H1 (cell line): ENCODE results near the gene TGFB2. TPM values are rescaled to one million over a fixed set of nuclear protein-coding genes. Genes with fewer than 3 reads are reported as not detected.

Experiments
- CTCF ChIA-PET: fragments of 300-600 bp; sonication (Branson Sonifier 250); formaldehyde crosslinking; loops from one replicate; lab custom pipeline; 2021; ENCODE audit not compliant: partially characterized antibody; lab: Charles Lee
- POLR2A ChIA-PET: fragments of 300-600 bp; sonication (Branson Sonifier 250); formaldehyde crosslinking; loops from one replicate; lab custom pipeline; 2021; ENCODE audit warnings: inconsistent platforms; ENCODE audit not compliant: partially characterized antibody; lab: Charles Lee
- DNase-seq, 2 experiments: peaks; one replicate each; pipeline versions ENCODE4 v3.0.0 to v3.0.0-alpha.2; 2010 to 2022; ENCODE audit warnings: low spot score in 2 of 2, low read depth in 1 of 2, mixed read lengths in 1 of 2
- FAIRE-seq: peaks from 2 replicates; lab custom pipeline; 2011; peaks lifted over from hg19 to GRCh38; lab: Jason Lieb, UNC
- H2AFZ ChIP-seq: 2 replicates; pipeline ENCODE4 v1.8.1; 2012; ENCODE audit warnings: low read length, inconsistent platforms
- H2AK5ac ChIP-seq: 2 replicates; pipeline ENCODE4 v1.6.1; 2013; ENCODE audit warnings: low read depth, low read length
- H2BK120ac ChIP-seq: replicated peaks from 2 replicates; pipeline ENCODE3; 2013; ENCODE audit warnings: low read depth, low read length, inconsistent platforms
- H2BK12ac ChIP-seq: 2 replicates; pipeline ENCODE4 v1.6.1; 2013; ENCODE audit warnings: low read depth, low read length
- H2BK15ac ChIP-seq: 2 replicates; pipeline ENCODE4 v1.6.1; 2013; ENCODE audit warnings: low read length
- H2BK20ac ChIP-seq: 2 replicates; pipeline ENCODE4 v1.6.1; 2013; ENCODE audit warnings: low read length
- H2BK5ac ChIP-seq: 2 replicates; pipeline ENCODE4 v1.6.1; 2013; ENCODE audit warnings: low read depth, low read length
- H3K14ac ChIP-seq: 2 replicates; pipeline ENCODE4 v1.6.1; 2013; ENCODE audit warnings: inconsistent platforms; ENCODE audit not compliant: insufficient read length
- H3K18ac ChIP-seq: 2 replicates; pipeline ENCODE4 v1.6.1; 2013; ENCODE audit warnings: low read length; ENCODE audit errors: extremely low read depth
- H3K23ac ChIP-seq: 2 replicates; pipeline ENCODE4 v1.6.1; 2013; ENCODE audit warnings: inconsistent platforms; ENCODE audit not compliant: insufficient read length
- H3K23me2 ChIP-seq: 2 replicates; pipeline ENCODE4 v1.6.1; 2013; ENCODE audit warnings: low read depth, low read length
- H3K27ac ChIP-seq: 2 replicates; pipeline ENCODE4 v1.6.1; 2011; ENCODE audit warnings: low read depth, low read length, inconsistent platforms
- H3K27me3 ChIP-seq, 4 experiments: replicated peaks in 1 of 4; 1 replicate in 1 of 4; 2 replicates in 3 of 4; pipeline versions ENCODE4 v1.6.1 to v1.8.1; 2011 to 2013; ENCODE audit warnings: low read length in 3 of 4, mild to moderate bottlenecking in 3 of 4, inconsistent platforms in 2 of 4, mixed read lengths in 2 of 4, moderate library complexity in 1 of 4; ENCODE audit not compliant: control insufficient read depth in 3 of 4, insufficient read depth in 3 of 4; ENCODE audit errors: extremely low read depth in 1 of 4
- H3K36me3 ChIP-seq, 4 experiments: 2 replicates each; pipeline versions ENCODE4 v1.6.1 to v1.8.1; 2011 to 2013; ENCODE audit warnings: mild to moderate bottlenecking in 4 of 4, low read length in 3 of 4, moderate library complexity in 2 of 4, control low read depth in 1 of 4, inconsistent platforms in 1 of 4; ENCODE audit not compliant: insufficient read depth in 4 of 4, control insufficient read depth in 2 of 4
- H3K4ac ChIP-seq: replicated peaks from 2 replicates; pipeline ENCODE3; 2013; ENCODE audit warnings: low read length, low read depth, mixed read lengths, inconsistent platforms; ENCODE audit not compliant: insufficient read length
- H3K4me1 ChIP-seq, 4 experiments: replicated peaks in 1 of 4; 1 replicate in 1 of 4; 2 replicates in 3 of 4; pipeline versions ENCODE4 v1.6.1 to v1.8.1; 2011 to 2013; ENCODE audit warnings: low read length in 3 of 4, inconsistent platforms in 2 of 4, mixed read lengths in 1 of 4; ENCODE audit not compliant: insufficient read depth in 4 of 4, control insufficient read depth in 3 of 4
- H3K4me2 ChIP-seq, 2 experiments: 2 replicates each; pipeline versions ENCODE4 v1.6.1 to v1.8.1; 2011 to 2013; ENCODE audit warnings: low read depth in 2 of 2, low read length in 2 of 2, control low read depth in 1 of 2, inconsistent platforms in 1 of 2, mild to moderate bottlenecking in 1 of 2; ENCODE audit not compliant: insufficient read depth in 1 of 2
- H3K4me3 ChIP-seq, 4 experiments: fragments of 200-600, 300-600 bp in 1 of 4; sonication (generic), shearing (Covaris generic), sonication (Bioruptor Twin) in 1 of 4; 2 replicates each; pipeline versions ENCODE4 v1.5.1 to v1.8.1; 2011 to 2016; ENCODE audit warnings: low read length in 4 of 4, low read depth in 3 of 4, control low read depth in 2 of 4, inconsistent platforms in 2 of 4, mild to moderate bottlenecking in 2 of 4, mixed read lengths in 1 of 4, moderate library complexity in 1 of 4; ENCODE audit not compliant: insufficient read depth in 2 of 4; ENCODE audit errors: extremely low read depth in 1 of 4
- H3K56ac ChIP-seq: replicated peaks from 2 replicates; pipeline ENCODE3; 2013; ENCODE audit warnings: low read depth, mild to moderate bottlenecking, mixed read lengths, low read length, inconsistent platforms; ENCODE audit not compliant: insufficient read length
- H3K79me1 ChIP-seq: 2 replicates; pipeline ENCODE4 v1.6.1; 2013; ENCODE audit warnings: low read depth, low read length, control low read depth
- H3K79me2 ChIP-seq, 2 experiments: 2 replicates each; pipeline versions ENCODE4 v1.6.1 to v1.8.1; 2012 to 2013; ENCODE audit warnings: low read length in 2 of 2, mild to moderate bottlenecking in 2 of 2, inconsistent platforms in 1 of 2; ENCODE audit not compliant: insufficient read depth in 2 of 2, control insufficient read depth in 1 of 2
- H3K9ac ChIP-seq, 4 experiments: replicated peaks in 1 of 4; 1 replicate in 1 of 4; 2 replicates in 3 of 4; pipeline versions ENCODE4 v1.6.1 to v1.8.1; 2011 to 2013; ENCODE audit warnings: low read depth in 3 of 4, low read length in 3 of 4, control low read depth in 2 of 4, mild to moderate bottlenecking in 2 of 4, moderate library complexity in 2 of 4, inconsistent platforms in 1 of 4; ENCODE audit errors: extremely low read depth in 1 of 4
- H3K9me3 ChIP-seq, 2 experiments: 2 replicates each; pipeline versions ENCODE4 v1.6.1 to v1.8.1; 2012 to 2013; ENCODE audit warnings: mild to moderate bottlenecking in 2 of 2, moderate library complexity in 2 of 2, control low read depth in 1 of 2, inconsistent platforms in 1 of 2, low read depth in 1 of 2, low read length in 1 of 2, mixed read lengths in 1 of 2; ENCODE audit not compliant: insufficient read depth in 2 of 2
- H4K20me1 ChIP-seq, 2 experiments: replicated peaks in 1 of 2; 2 replicates each; pipeline versions ENCODE3 to v1.8.1; 2011 to 2013; ENCODE audit warnings: inconsistent platforms in 2 of 2, low read length in 2 of 2, mild to moderate bottlenecking in 1 of 2; ENCODE audit not compliant: insufficient read depth in 2 of 2, control insufficient read depth in 1 of 2
- H4K5ac ChIP-seq: 2 replicates; pipeline ENCODE4 v1.6.1; 2013; ENCODE audit warnings: low read length, low read depth, mixed read lengths, inconsistent platforms; ENCODE audit not compliant: insufficient read length
- H4K8ac ChIP-seq: 2 replicates; pipeline ENCODE4 v1.8.0; 2013; ENCODE audit warnings: mild to moderate bottlenecking, moderate library complexity, low read length, inconsistent platforms; ENCODE audit not compliant: insufficient read depth; ENCODE audit errors: extremely low read depth
- H4K91ac ChIP-seq: replicated peaks from 2 replicates; pipeline ENCODE3; 2013; ENCODE audit warnings: low read length, mixed read lengths, inconsistent platforms; ENCODE audit not compliant: insufficient read length
- FOSL1 ChIP-seq: IDR thresholded peaks from 2 replicates; pipeline ENCODE4 v1.6.1; 2011; ENCODE audit warnings: mild to moderate bottlenecking, low read depth, low read length, moderate library complexity; ENCODE audit not compliant: insufficient read depth
- MAFK ChIP-seq: IDR thresholded peaks from 2 replicates; pipeline ENCODE4 v1.6.1; 2012; ENCODE audit warnings: low read depth, mild to moderate bottlenecking, improper control_type of control experiment, low read length
- NANOG ChIP-seq: IDR thresholded peaks from 2 replicates; pipeline ENCODE4 v1.6.1; 2011; ENCODE audit warnings: low read length, low read depth, mild to moderate bottlenecking, inconsistent platforms; ENCODE audit not compliant: insufficient read depth, poor library complexity, severe bottlenecking
- PHF8 ChIP-seq: fragments of 200-600 bp; sonication (generic); conservative IDR thresholded peaks from 2 replicates; pipeline ENCODE4 v1.7.1; 2012; ENCODE audit warnings: low read depth, mild to moderate bottlenecking, inconsistent platforms, low read length, moderate library complexity
- POLR2AphosphoS5 ChIP-seq: IDR thresholded peaks from 2 replicates; pipeline ENCODE4 v1.6.1; 2011; ENCODE audit warnings: low read depth, low read length
- RAD21 ChIP-seq, 2 experiments: IDR thresholded peaks in 1 of 2; conservative IDR thresholded peaks in 1 of 2; 2 replicates each; pipeline ENCODE4 v1.6.1; 2011; ENCODE audit warnings: low read depth in 2 of 2, low read length in 2 of 2, improper control_type of control experiment in 1 of 2, inconsistent platforms in 1 of 2, mild to moderate bottlenecking in 1 of 2, moderate library complexity in 1 of 2
- RBBP5 ChIP-seq: IDR thresholded peaks from 2 replicates; pipeline ENCODE4 v1.7.1; 2012; ENCODE audit warnings: low read depth, mild to moderate bottlenecking, inconsistent platforms, low read length, moderate library complexity, borderline replicate concordance
- SAP30 ChIP-seq: fragments of 300-600 bp; sonication (generic); IDR thresholded peaks from 2 replicates; pipeline ENCODE4 v1.7.1; 2012; ENCODE audit warnings: low read length, moderate library complexity, mild to moderate bottlenecking, inconsistent platforms; ENCODE audit not compliant: insufficient read depth, insufficient replicate concordance
- SIRT6 ChIP-seq: IDR thresholded peaks from one replicate; pipeline ENCODE4 v1.7.1; 2012; ENCODE audit warnings: low read length, inconsistent platforms
- SIX5 ChIP-seq: IDR thresholded peaks from 2 replicates; pipeline ENCODE4 v1.6.1; 2011; ENCODE audit warnings: mild to moderate bottlenecking, low read depth, low read length
- SP1 ChIP-seq: IDR thresholded peaks from 2 replicates; pipeline ENCODE4 v1.6.1; 2011; ENCODE audit warnings: low read depth, low read length
- TCF12 ChIP-seq: IDR thresholded peaks from 2 replicates; pipeline ENCODE4 v1.6.1; 2011; ENCODE audit warnings: low read depth, mild to moderate bottlenecking, low read length
- ZNF274 ChIP-seq: IDR thresholded peaks from 2 replicates; pipeline ENCODE4 v1.7.0; 2012; ENCODE audit warnings: low read length, borderline replicate concordance; ENCODE audit errors: extremely low read depth
- WGBS, 2 experiments: shearing (Covaris generic) in 1 of 2; methylation state at CpG; one replicate each; pipeline versions ENCODE4 v1.1.6 to v1.1.7; 2013 to 2015; ENCODE audit warnings: low lambda C conversion rate in 2 of 2, mixed read lengths in 2 of 2, inconsistent platforms in 1 of 2, low coverage in 1 of 2, missing lambda C conversion rate in 1 of 2; ENCODE audit not compliant: insufficient replicate concordance in 2 of 2, insufficient coverage in 1 of 2, insufficient read length in 1 of 2; ENCODE audit errors: extremely low coverage in 1 of 2, missing lambda C conversion rate in 1 of 2; 5-methylcytosine and 5-hydroxymethylcytosine counted together
- polyA plus RNA-seq, 7 experiments: library from polyadenylated mRNA; depleted of rRNA in 3 of 7; stranded (reverse) in 5 of 7; unstranded in 2 of 7; fragments of >200 nt in 5 of 7; fragments of 200-250 nt in 2 of 7; gene quantifications; 1 replicate in 5 of 7; 2 replicates in 1 of 7; 4 replicates in 1 of 7; pipeline versions ENCODE4 v1.2.1 to v1.2.3, GENCODE V29; 2011 to 2013; ENCODE audit warnings: missing spikeins in 2 of 7, mixed read lengths in 2 of 7
- total RNA-seq: library from RNA; stranded (reverse); fragmentation: NEBNext Ultra II Directional; extraction: Animal tissue kit (Norgen Biotek cat#: 25700); gene quantifications from 2 replicates; pipeline ENCODE4 v1.2.1, GENCODE V29; 2021

TGFB2 gene
- total and polyA plus RNA-seq, 2 of the 8 experiments (the other 6 are each of a cell fraction or from before 2014, with no cell fraction given): 0.26 to 0.84 TPM

- CTCF ChIA-PET: interaction anchor here (0.8 to 2.2 kb wide), 23 partner anchors 8 to 1513 kb away, joined by 3 to 10 read pairs (median 4); partner anchors contain the start of genes RRP15 and TGFB2
- Histone ChIP-seq H2BK20ac (no peak overlapping the region), H3K79me2 (peaks cover 0 to 75% of the 10 kb centered on the region in 2 experiments; a peak in 2 of 4 replicates), H3K79me1 (0 out of 2 replicates have a peak, but pooled peaks cover 2% of the 10 kb centered on the region), H2BK15ac (no peak overlapping the region), H2AK5ac (no peak overlapping the region), H3K4me3 (no peak overlapping the region), H2AFZ (no peak overlapping the region), H3K4ac (no peak overlapping the region), H3K14ac (no peak overlapping the region), H3K23me2 (no peaks in the 10 kb centered on the region), H3K56ac (no peak overlapping the region), H2BK120ac (no peak overlapping the region), H3K9me3 (no peaks in the 10 kb centered on the region), H2BK12ac (no peak overlapping the region), H3K18ac (no peak overlapping the region; the same call in 1 of the 2 replicates), H4K91ac (no peak overlapping the region), H3K23ac (no peak overlapping the region), H3K4me1 (peaks cover 3 to 31% (median 15%) of the 10 kb centered on the region in 4 experiments; a peak in 6 of 7 replicates), H2BK5ac (no peak overlapping the region), H3K4me2 (no peak overlapping the region), H4K20me1 (no peaks in the 10 kb centered on the region), H3K9ac (no peak overlapping the region), H4K8ac (no peak overlapping the region), H4K5ac (peak overlapping the region; percentile 92), H3K27ac (no peak overlapping the region), H3K36me3 (peaks cover 0 to 15% (median 0%) of the 10 kb centered on the region in 4 experiments; a peak in 2 of 8 replicates), H3K27me3 (no peaks in the 10 kb centered on the region)
- POLR2A ChIA-PET: interaction anchor here (0.8 to 1.0 kb wide), 2 partner anchors 11 to 14 kb away, joined by 3 read pairs; partner anchors contain the start of gene RRP15
- DNase-seq (no peak), FAIRE-seq (no peak)
- WGBS, 2 experiments: 60% methylated on average over 2 of the region's 2 CpGs; no CpG with 5 or more reads in 1 of the 2 experiments
- TF ChIP-seq NANOG (no peak), MAFK (no peak), RAD21 (IDR thresholded peaks at IDR 0.05 in 1 of 2, conservative IDR thresholded peaks at IDR 0.05 in 1 of 2; ENCODE audit: low read depth in 2 of 2, low read length in 2 of 2) (peak; percentile 59 to 65), PHF8 (no peak), SIX5 (no peak), POLR2AphosphoS5 (no peak), FOSL1 (no peak), ZNF274 (no peak), TCF12 (no peak), SP1 (no peak), SAP30 (no peak), SIRT6 (no peak), RBBP5 (no peak)
Observed at GRCh38 chr1:218299416-218299815, 45.7 kb upstream of the TGFB2 start.
